ENCODE data around the gene AMPD1. TPM values are rescaled to one million over a fixed set of nuclear protein-coding genes. Genes with fewer than 3 reads are reported as not detected.
A peak's percentile ranks its signal among the peaks of the same experiment; 100 is the strongest.

AMPD1 gene
- total RNA-seq, 4 donors from 2014 or later: 1.3 TPM; not detected in 3

- no peaks in the 10 kb centered on the region for H3K36me3 ChIP-seq
- H3K27ac ChIP-seq: no peak overlapping the region
- no peak for TF ChIP-seq CTCF (IDR thresholded peaks at IDR 0.05)
- TF ChIP-seq POLR2A (IDR thresholded peaks at IDR 0.05): no peak
- no peak for DNase-seq
- H3K4me3 ChIP-seq: no peak overlapping the region
- intact Hi-C loops (cut with DNase I; ENCODE audit: low total_unique reads): no loop called here
- peaks cover 4 to 7% of the 10 kb centered on the region in 2 donors for H3K4me1 ChIP-seq
- no peaks in the 10 kb centered on the region for H3K9me3 ChIP-seq
- no peaks in the 10 kb centered on the region for H3K27me3 ChIP-seq
Measured at GRCh38 chr1:114720492-114720891, 25.1 kb upstream of the AMPD1 start.

- intact Hi-C loops (cut with DNase I; ENCODE audit: low total_unique reads): no loop called here
- TF ChIP-seq CTCF (IDR thresholded peaks at IDR 0.05) (no peak), POLR2A (IDR thresholded peaks at IDR 0.05) (no peak)
- no peaks in the 10 kb centered on the region for H3K36me3 ChIP-seq
Measured at GRCh38 chr1:114719424-114719787, 24.1 kb upstream of the AMPD1 start.

GRCh38 chr1:114718661-114719423 is 23.5 kb upstream of the AMPD1 start:
- Histone ChIP-seq H3K27me3 (no peaks in the 10 kb centered on the region), H3K9me3 (no peaks in the 10 kb centered on the region), H3K4me3 (no peak overlapping the region), H3K27ac (no peak overlapping the region), H3K36me3 (no peaks in the 10 kb centered on the region), H3K4me1 (peaks cover 8 to 10% of the 10 kb centered on the region in 2 donors)
- intact Hi-C loops (cut with DNase I; ENCODE audit: low total_unique reads): no loop called here
- DNase-seq: no peak
- TF ChIP-seq CTCF (IDR thresholded peaks at IDR 0.05) (no peak), POLR2A (IDR thresholded peaks at IDR 0.05) (no peak)

More at GRCh38 chr1:114719424-114719787, 24.1 kb upstream of the AMPD1 start:
- H3K27me3 ChIP-seq: no peaks in the 10 kb centered on the region
- H3K4me3 ChIP-seq: no peak overlapping the region
- DNase-seq: no peak
- H3K4me1 ChIP-seq: peaks cover 8 to 10% of the 10 kb centered on the region in 2 donors
- no peaks in the 10 kb centered on the region for H3K9me3 ChIP-seq
- no peak overlapping the region for H3K27ac ChIP-seq

- peaks cover 8 to 10% of the 10 kb centered on the region in 2 donors for H3K4me1 ChIP-seq
- TF ChIP-seq CTCF (IDR thresholded peaks at IDR 0.05) (no peak), POLR2A (IDR thresholded peaks at IDR 0.05) (peak; percentile 3 to 52)
- peak within 1 kb of the TSS; percentile 74 to 88 for H3K27ac ChIP-seq
- H3K9me3 ChIP-seq: no peaks in the 10 kb centered on the region
- no peaks in the 10 kb centered on the region for H3K36me3 ChIP-seq
- peak within 1 kb of the TSS; percentile 80 to 86 for H3K4me3 ChIP-seq
- peak; percentile 92 to 94 for DNase-seq
- H3K27me3 ChIP-seq: no peaks in the 10 kb centered on the region
- intact Hi-C loops (cut with DNase I; ENCODE audit: low total_unique reads): no loop called here
Measured at GRCh38 chr1:114716304-114717170, 21.2 kb upstream of the AMPD1 start, which contains the start of gene NRAS. Gene NRAS (minus strand): TSS chr1:114716771. CDS start chr1:114716160, 611 bp downstream.

- no peak for DNase-seq
- Histone ChIP-seq H3K27ac (peak overlapping the region; percentile 74 to 88), H3K4me3 (peak overlapping the region; percentile 80 to 86), H3K9me3 (no peaks in the 10 kb centered on the region), H3K36me3 (no peaks in the 10 kb centered on the region), H3K4me1 (peaks cover 8 to 10% of the 10 kb centered on the region in 2 donors), H3K27me3 (no peaks in the 10 kb centered on the region)
- intact Hi-C loops (cut with DNase I; ENCODE audit: low total_unique reads): no loop called here
- TF ChIP-seq POLR2A (IDR thresholded peaks at IDR 0.05): no peak
- no peak for TF ChIP-seq CTCF (IDR thresholded peaks at IDR 0.05)
Measured at GRCh38 chr1:114715952-114716303, 20.6 kb upstream of the AMPD1 start.
